Cardiac muscle cell (in vitro differentiated cells and primary cell): ENCODE results near the gene DGKB. TPM values are rescaled to one million over a fixed set of nuclear protein-coding genes. Genes with fewer than 3 reads are reported as not detected.

Experiments
- DNase-seq, 2 donors: peaks; one replicate each; pipeline versions ENCODE4 v3.0.0 to v3.0.0-alpha.2; 2010 to 2017; ENCODE audit warnings: low read depth in 1 of 2, low spot score in 1 of 2
- H3K27ac ChIP-seq: fragments of 200-600 bp; sonication (generic); 2 replicates; pipeline ENCODE4 v1.5.1; 2016
- H3K27me3 ChIP-seq: fragments of 200-600 bp; sonication (generic); 2 replicates; pipeline ENCODE4 v1.6.0; 2016; ENCODE audit warnings: control low read depth
- H3K36me3 ChIP-seq: fragments of 200-600 bp; sonication (generic); 2 replicates; pipeline ENCODE4 v1.5.1; 2016; ENCODE audit warnings: control low read depth
- H3K4me1 ChIP-seq: fragments of 200-600 bp; sonication (generic); 2 replicates; pipeline ENCODE4 v1.8.1; 2017; ENCODE audit warnings: low read depth, mild to moderate bottlenecking, mixed run types
- H3K4me3 ChIP-seq: fragments of 200-600 bp; sonication (generic); 2 replicates; pipeline ENCODE4 v1.5.1; 2016; ENCODE audit warnings: mild to moderate bottlenecking
- H3K9me3 ChIP-seq: fragments of 200-600 bp; sonication (generic); 2 replicates; pipeline ENCODE4 v1.5.1; 2017; ENCODE audit warnings: low read depth, mild to moderate bottlenecking, control low read depth
- polyA plus RNA-seq: library from polyadenylated mRNA; unstranded; fragments of >200 nt; fragmentation: Nextera tagmentation; extraction: Ambion mirVana; gene quantifications from 2 replicates; pipeline ENCODE4 v1.2.1, GENCODE V29; 2016
- total RNA-seq: library from RNA; depleted of rRNA; stranded (reverse); fragments of >200 nt; gene quantifications from 2 replicates; pipeline ENCODE4 v1.2.3, GENCODE V29; 2016
- TF ChIP-seq, protein P1 (sequence below): IDR thresholded peaks from 2 replicates; pipeline ENCODE4 v1.5.1; 2012; ENCODE audit warnings: low read depth, mild to moderate bottlenecking, low read length

The DGKB gene
- total and polyA plus RNA-seq, 2 experiments from 2014 or later, result 0.07 to 0.86 TPM

- DNase-seq, result no peak
- no peak overlapping the region for H3K4me3 ChIP-seq
- H3K27me3 ChIP-seq, result no peaks in the 10 kb centered on the region
- H3K27ac ChIP-seq, result no peak overlapping the region
- no peaks in the 10 kb centered on the region for H3K9me3 ChIP-seq
- H3K4me1 ChIP-seq, result no peaks in the 10 kb centered on the region
- H3K36me3 ChIP-seq, result no peaks in the 10 kb centered on the region
- TF ChIP-seq, protein P1, sequence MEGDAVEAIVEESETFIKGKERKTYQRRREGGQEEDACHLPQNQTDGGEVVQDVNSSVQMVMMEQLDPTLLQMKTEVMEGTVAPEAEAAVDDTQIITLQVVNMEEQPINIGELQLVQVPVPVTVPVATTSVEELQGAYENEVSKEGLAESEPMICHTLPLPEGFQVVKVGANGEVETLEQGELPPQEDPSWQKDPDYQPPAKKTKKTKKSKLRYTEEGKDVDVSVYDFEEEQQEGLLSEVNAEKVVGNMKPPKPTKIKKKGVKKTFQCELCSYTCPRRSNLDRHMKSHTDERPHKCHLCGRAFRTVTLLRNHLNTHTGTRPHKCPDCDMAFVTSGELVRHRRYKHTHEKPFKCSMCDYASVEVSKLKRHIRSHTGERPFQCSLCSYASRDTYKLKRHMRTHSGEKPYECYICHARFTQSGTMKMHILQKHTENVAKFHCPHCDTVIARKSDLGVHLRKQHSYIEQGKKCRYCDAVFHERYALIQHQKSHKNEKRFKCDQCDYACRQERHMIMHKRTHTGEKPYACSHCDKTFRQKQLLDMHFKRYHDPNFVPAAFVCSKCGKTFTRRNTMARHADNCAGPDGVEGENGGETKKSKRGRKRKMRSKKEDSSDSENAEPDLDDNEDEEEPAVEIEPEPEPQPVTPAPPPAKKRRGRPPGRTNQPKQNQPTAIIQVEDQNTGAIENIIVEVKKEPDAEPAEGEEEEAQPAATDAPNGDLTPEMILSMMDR, result no peak
Measured at GRCh38 chr7:14228341-14228740, 674.2 kb downstream of the DGKB start.

DNA sequence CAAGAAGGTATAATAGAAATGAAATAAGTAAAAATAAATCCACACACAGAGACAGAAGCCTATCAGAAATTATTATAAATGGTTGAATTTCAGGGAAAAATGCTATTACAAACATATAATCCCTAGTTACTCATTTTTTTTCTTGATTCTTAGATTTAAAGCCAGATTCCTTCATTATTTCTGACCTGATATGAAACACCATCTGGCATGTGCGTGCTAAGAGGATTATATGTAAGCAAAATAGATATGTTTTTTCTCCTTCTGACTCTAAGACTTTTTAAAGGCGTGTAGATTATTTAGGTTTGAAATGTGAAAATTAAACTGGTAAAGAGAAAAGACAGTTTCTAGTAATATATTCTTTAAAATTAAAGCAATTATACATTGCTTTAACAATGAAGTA lies 676.4 kb downstream of the DGKB start:
- no peaks in the 10 kb centered on the region for H3K4me1 ChIP-seq
- no peaks in the 10 kb centered on the region for H3K27me3 ChIP-seq
- H3K36me3 ChIP-seq, result no peaks in the 10 kb centered on the region
- TF ChIP-seq, protein P1, result no peak
- no peak for DNase-seq
- no peaks in the 10 kb centered on the region for H3K9me3 ChIP-seq
- H3K27ac ChIP-seq, result no peak overlapping the region
- H3K4me3 ChIP-seq, result no peak overlapping the region

GRCh38 chr7:14219125-14219524 lies 683.4 kb downstream of the DGKB start:
- Histone ChIP-seq H3K27ac (no peak overlapping the region), H3K9me3 (no peaks in the 10 kb centered on the region), H3K36me3 (no peaks in the 10 kb centered on the region), H3K4me1 (peaks cover 3% of the 10 kb centered on the region), H3K4me3 (no peak overlapping the region), H3K27me3 (no peaks in the 10 kb centered on the region)
- TF ChIP-seq, protein P1, result no peak
- peak in 1 of 2 donors; percentile 22 for DNase-seq

DNA sequence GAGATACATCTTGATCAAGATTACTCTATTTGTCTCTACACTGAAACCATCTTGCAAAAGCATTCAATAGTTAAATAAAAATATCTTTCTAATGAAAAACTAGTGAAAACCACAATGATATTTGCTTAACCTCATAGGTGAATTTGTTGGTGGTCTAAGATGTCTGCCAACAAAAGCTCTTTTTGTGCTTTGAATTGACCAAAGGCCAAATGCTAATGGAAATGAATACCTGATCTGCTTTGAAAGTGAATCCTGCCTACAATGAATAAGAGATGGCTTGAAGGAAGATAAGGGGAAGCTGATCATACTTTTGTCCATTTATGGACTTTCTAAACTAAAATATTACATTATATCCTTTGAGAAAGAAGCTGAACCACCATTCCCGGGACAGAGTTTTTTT lies 684.2 kb downstream of the DGKB start:
- Histone ChIP-seq H3K27me3 (no peaks in the 10 kb centered on the region), H3K36me3 (no peaks in the 10 kb centered on the region), H3K27ac (no peak overlapping the region), H3K4me1 (peaks cover 3% of the 10 kb centered on the region), H3K4me3 (no peak overlapping the region), H3K9me3 (no peaks in the 10 kb centered on the region)
- DNase-seq, result no peak
- TF ChIP-seq, protein P1, result no peak

DNA sequence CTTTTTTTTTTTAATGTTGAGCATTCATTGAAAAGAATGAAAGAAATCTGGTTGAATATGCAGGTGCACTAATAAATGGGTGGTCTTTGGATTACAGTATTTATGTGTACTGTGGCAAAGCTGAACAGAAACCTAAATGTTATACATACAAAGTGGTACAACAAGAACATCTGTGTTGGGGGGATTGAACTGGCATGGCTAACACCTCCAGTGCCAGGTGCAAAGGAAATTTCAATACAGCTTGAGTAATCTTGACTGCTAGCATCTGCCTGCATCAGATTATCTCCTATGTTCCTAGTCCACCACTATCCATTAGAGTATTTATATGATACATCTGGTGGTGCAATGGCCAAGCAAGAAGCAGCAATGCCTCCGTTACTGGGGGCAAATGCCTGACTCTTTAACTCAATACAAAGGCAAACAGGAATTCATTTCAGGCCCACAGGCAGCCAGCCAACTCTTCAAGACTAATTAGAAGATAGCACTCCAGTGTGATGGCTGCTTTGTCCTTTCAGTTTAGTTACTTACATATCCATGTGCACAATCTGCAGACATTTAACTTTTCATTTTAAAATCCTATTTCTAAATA lies 692.6 kb downstream of the DGKB start:
- no peak for DNase-seq
- no peak overlapping the region for H3K4me3 ChIP-seq
- TF ChIP-seq, protein P1, result no peak
- H3K27me3 ChIP-seq, result no peaks in the 10 kb centered on the region
- H3K27ac ChIP-seq, result no peak overlapping the region
- H3K4me1 ChIP-seq, result no peaks in the 10 kb centered on the region
- H3K36me3 ChIP-seq, result no peaks in the 10 kb centered on the region
- no peaks in the 10 kb centered on the region for H3K9me3 ChIP-seq
